GM21390 (cell line): ENCODE data around the gene PPP2R1B.

Source experiments
- ATAC-seq: cut with Tn5 transposase; IDR thresholded peaks from one replicate; pipeline ENCODE4 v1.9.1; 2021; ENCODE audit not compliant: unreplicated experiment

Gene PPP2R1B

GRCh38 chr11:111749646-111750045 lies 16.5 kb downstream of the PPP2R1B start:
- ATAC-seq, result no peak

- no peak for ATAC-seq
Observed at GRCh38 chr11:111748035-111748804, 18.0 kb downstream of the PPP2R1B start.

GRCh38 chr11:111745719-111746504 lies 20.3 kb downstream of the PPP2R1B start:
- no peak for ATAC-seq

GRCh38 chr11:111743700-111744099 lies 22.5 kb downstream of the PPP2R1B start:
- ATAC-seq, result no peak

GRCh38 chr11:111741751-111742150 lies 24.4 kb downstream of the PPP2R1B start:
- ATAC-seq, result no peak

GRCh38 chr11:111739299-111739698 lies 26.9 kb downstream of the PPP2R1B start:
- ATAC-seq, result no peak

GRCh38 chr11:111737444-111738210 lies 28.6 kb downstream of the PPP2R1B start:
- no peak for ATAC-seq

GRCh38 chr11:111736621-111737443 lies 29.4 kb downstream of the PPP2R1B start:
- ATAC-seq, result no peak

GRCh38 chr11:111736181-111736590 lies 30.0 kb downstream of the PPP2R1B start:
- no peak for ATAC-seq

- ATAC-seq, result no peak
Observed at GRCh38 chr11:111735262-111736116, 30.7 kb downstream of the PPP2R1B start.

- no peak for ATAC-seq
Observed at GRCh38 chr11:111734954-111735261, 31.3 kb downstream of the PPP2R1B start.

GRCh38 chr11:111734101-111734953 lies 31.9 kb downstream of the PPP2R1B start:
- no peak for ATAC-seq

GRCh38 chr11:111733611-111734088 lies 32.5 kb downstream of the PPP2R1B start:
- no peak for ATAC-seq

- ATAC-seq, result no peak
Observed at GRCh38 chr11:111733016-111733415, 33.2 kb downstream of the PPP2R1B start.

- no peak for ATAC-seq
Observed at GRCh38 chr11:111731821-111732220, 34.4 kb downstream of the PPP2R1B start.

- no peak for ATAC-seq
Observed at GRCh38 chr11:111730871-111731591, 35.2 kb downstream of the PPP2R1B start.

- no peak for ATAC-seq
Observed at GRCh38 chr11:111729831-111730311, 36.3 kb downstream of the PPP2R1B start.
